ENCODE data around the gene C11orf98.

The C11orf98 gene

DNA sequence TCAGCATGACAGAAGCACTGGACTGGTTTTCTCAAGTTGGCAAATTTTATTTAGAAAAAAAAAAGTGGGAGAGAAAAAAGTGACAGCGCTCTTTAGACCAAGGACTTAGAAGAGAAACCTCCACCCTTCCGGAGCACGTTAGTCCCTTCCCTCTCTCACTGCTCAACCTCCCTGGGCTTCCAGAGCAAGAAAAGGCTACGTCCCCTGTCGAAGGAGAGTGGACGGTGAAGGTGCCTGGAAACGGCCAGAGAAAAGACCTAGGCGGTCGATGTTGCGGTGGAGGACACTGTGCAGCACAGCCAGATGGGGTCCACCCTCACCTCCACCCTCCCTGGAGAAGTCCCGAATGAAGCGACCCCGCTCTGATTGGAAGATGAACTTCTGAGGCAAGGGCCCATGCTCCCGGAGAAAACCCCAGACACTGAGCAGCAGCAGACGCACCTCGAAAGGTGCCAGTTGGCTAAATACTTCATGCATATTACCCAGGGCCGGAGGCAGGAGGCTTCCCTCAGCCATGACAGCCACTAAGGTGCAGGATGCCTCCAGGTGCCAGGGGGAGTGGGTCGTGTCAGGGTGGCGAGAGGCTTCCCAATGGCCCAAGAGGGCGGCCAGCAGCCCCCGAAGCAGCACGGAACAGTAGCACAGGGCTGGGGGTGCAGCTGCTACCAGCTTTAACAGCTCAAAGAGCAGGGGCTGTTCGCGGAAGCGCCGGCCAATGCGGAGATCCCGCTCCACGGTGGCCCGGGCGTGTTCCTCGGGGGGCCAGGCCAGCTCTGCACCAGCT, 18.0 kb downstream of the C11orf98 start:
- Histone ChIP-seq H3K9me3 (ENCODE audit: severe bottlenecking) (no peaks in the 10 kb centered on the region), H3K4me3 (ENCODE audit: low read depth, low read length) (peak overlapping the region; percentile 99; the same call in 1 of the 2 replicates), H3K27me3 (ENCODE audit: insufficient read depth, low read depth, severe bottlenecking) (no peaks in the 10 kb centered on the region), H3K27ac (peak overlapping the region; percentile 24; the same call in 1 of the 2 replicates), H3K36me3 (peaks cover 54% of the 10 kb centered on the region)
- no peak for TF ChIP-seq CTCF (IDR thresholded peaks at IDR 0.05; ENCODE audit: low read depth, low read length)
- DNase-seq: no peak

GRCh38 chr11:62645946-62646824, 18.8 kb downstream of the C11orf98 start, which contains the start of gene GANAB:
Gene GANAB (minus strand): TSS chr11:62646613. CDS start chr11:62646599, 14 bp downstream.
- no peaks in the 10 kb centered on the region for H3K9me3 ChIP-seq (ENCODE audit: severe bottlenecking)
- TF ChIP-seq CTCF (IDR thresholded peaks at IDR 0.05; ENCODE audit: low read depth, low read length): no peak
- H3K36me3 ChIP-seq: peaks cover 54% of the 10 kb centered on the region
- DNase-seq: peak; percentile 99
- peak within 1 kb of the TSS; percentile 97 for H3K27ac ChIP-seq
- H3K4me3 ChIP-seq (ENCODE audit: low read depth, low read length): peak within 1 kb of the TSS; percentile 99
- no peaks in the 10 kb centered on the region for H3K27me3 ChIP-seq (ENCODE audit: insufficient read depth, low read depth, severe bottlenecking)

DNA sequence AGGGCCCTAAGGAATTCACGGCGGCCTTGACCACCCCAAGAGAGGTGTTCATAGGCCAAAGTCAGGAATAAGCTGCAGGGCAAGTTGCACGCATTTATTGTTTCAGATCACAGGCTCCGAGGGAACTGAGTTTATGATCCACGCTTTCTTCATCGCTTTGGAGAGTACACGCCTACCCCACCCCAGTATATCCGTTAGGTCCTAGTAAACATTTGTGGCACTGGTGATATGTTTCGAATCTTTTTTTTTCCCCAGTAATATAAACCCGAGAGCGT, 19.4 kb downstream of the C11orf98 start:
- TF ChIP-seq CTCF (IDR thresholded peaks at IDR 0.05; ENCODE audit: low read depth, low read length): no peak
- peaks cover 54% of the 10 kb centered on the region for H3K36me3 ChIP-seq
- peak overlapping the region; percentile 97 for H3K27ac ChIP-seq
- no peaks in the 10 kb centered on the region for H3K27me3 ChIP-seq (ENCODE audit: insufficient read depth, low read depth, severe bottlenecking)
- DNase-seq: no peak
- H3K9me3 ChIP-seq (ENCODE audit: severe bottlenecking): no peaks in the 10 kb centered on the region
- peak overlapping the region; percentile 99 for H3K4me3 ChIP-seq (ENCODE audit: low read depth, low read length)

DNA sequence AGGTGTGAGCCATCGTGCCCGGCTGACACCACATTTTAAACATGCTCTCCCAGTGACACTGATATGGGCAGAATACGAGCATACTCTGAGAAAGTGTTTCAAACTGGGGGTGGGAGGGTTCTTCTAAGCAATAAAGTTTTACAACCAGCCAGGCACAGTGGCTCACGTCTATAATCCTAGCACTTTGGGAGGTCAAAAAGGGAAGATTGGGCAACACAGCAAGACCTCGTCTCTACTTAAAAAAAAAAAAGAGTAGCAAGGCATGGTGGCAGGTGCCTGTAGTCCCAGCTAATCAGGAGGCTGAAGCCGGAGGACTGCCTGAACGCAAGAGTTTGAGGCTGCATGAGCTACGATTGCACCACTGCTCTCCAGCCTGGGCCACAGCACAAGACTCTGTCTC, 20.8 kb downstream of the C11orf98 start:
- H3K27ac ChIP-seq: no peak overlapping the region
- no peaks in the 10 kb centered on the region for H3K27me3 ChIP-seq (ENCODE audit: insufficient read depth, low read depth, severe bottlenecking)
- H3K4me3 ChIP-seq (ENCODE audit: low read depth, low read length): no peak overlapping the region
- no peak for TF ChIP-seq CTCF (IDR thresholded peaks at IDR 0.05; ENCODE audit: low read depth, low read length)
- H3K9me3 ChIP-seq (ENCODE audit: severe bottlenecking): no peaks in the 10 kb centered on the region
- H3K36me3 ChIP-seq: peaks cover 53% of the 10 kb centered on the region
- DNase-seq: no peak

DNA sequence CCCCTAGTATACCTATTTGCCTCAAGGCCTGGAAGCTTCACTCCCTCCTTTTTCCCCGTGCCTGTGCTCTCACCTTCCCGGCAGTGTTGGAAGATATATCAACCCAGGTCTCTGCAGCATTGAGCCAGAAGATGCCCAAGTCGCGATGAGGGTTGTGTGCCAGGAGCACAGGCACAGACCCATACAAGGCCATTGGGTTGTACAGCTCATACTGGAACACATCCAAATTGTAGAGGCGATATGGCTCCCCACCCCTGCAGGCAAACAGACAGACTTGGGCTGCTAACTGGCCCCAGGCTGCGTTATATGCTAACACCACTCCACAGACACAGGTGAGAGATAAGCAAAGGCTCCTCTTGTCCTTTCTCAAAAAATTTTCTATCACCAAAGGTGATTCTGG, 32.5 kb downstream of the C11orf98 start:
- TF ChIP-seq CTCF (IDR thresholded peaks at IDR 0.05; ENCODE audit: low read depth, low read length): no peak
- no peak for DNase-seq
- Histone ChIP-seq H3K4me3 (ENCODE audit: low read depth, low read length) (no peak overlapping the region), H3K27ac (no peak overlapping the region), H3K9me3 (ENCODE audit: severe bottlenecking) (no peaks in the 10 kb centered on the region), H3K36me3 (peaks cover 89% of the 10 kb centered on the region), H3K27me3 (ENCODE audit: insufficient read depth, low read depth, severe bottlenecking) (no peaks in the 10 kb centered on the region)
